ENCODE data around the gene NTF4. TPM values are rescaled to one million over a fixed set of nuclear protein-coding genes. Genes with fewer than 3 reads are reported as not detected.
"Not testable (repeated sequence)": the region's sequence is repeated elsewhere in the genome, so short reads cannot be mapped to it uniquely, and the experiment has no call there.

Gene NTF4
- total RNA-seq, 1 donor from 2014 or later = 3.8 TPM

- peaks cover 1% of the 10 kb centered on the region for H3K79me2 ChIP-seq (ENCODE audit: low read depth)
- H3F3A ChIP-seq (ENCODE audit: low read depth) = peaks cover 5% of the 10 kb centered on the region
- H3K9ac ChIP-seq = no peak overlapping the region
- no peak for TF ChIP-seq EZH2phosphoT487 (IDR thresholded peaks at IDR 0.05)
- TF ChIP-seq, protein P1, sequence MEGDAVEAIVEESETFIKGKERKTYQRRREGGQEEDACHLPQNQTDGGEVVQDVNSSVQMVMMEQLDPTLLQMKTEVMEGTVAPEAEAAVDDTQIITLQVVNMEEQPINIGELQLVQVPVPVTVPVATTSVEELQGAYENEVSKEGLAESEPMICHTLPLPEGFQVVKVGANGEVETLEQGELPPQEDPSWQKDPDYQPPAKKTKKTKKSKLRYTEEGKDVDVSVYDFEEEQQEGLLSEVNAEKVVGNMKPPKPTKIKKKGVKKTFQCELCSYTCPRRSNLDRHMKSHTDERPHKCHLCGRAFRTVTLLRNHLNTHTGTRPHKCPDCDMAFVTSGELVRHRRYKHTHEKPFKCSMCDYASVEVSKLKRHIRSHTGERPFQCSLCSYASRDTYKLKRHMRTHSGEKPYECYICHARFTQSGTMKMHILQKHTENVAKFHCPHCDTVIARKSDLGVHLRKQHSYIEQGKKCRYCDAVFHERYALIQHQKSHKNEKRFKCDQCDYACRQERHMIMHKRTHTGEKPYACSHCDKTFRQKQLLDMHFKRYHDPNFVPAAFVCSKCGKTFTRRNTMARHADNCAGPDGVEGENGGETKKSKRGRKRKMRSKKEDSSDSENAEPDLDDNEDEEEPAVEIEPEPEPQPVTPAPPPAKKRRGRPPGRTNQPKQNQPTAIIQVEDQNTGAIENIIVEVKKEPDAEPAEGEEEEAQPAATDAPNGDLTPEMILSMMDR (IDR thresholded peaks at IDR 0.05) = no peak
- TF ChIP-seq EZH2 (IDR thresholded peaks at IDR 0.05) = no peak
- DNase-seq (ENCODE audit: low spot score) = no peak
- H3K4me1 ChIP-seq = no peaks in the 10 kb centered on the region
- H3K27ac Mint-ChIP-seq = no peak overlapping the region
- H4K20me1 ChIP-seq (ENCODE audit: low read depth) = peaks cover under 1% of the 10 kb centered on the region
- H3K27ac ChIP-seq = no peak overlapping the region
- H3K27me3 ChIP-seq = peaks cover 20% of the 10 kb centered on the region
- peaks cover 4% of the 10 kb centered on the region for H3K4me1 Mint-ChIP-seq
- H3K27me3 Mint-ChIP-seq (ENCODE audit: insufficient read depth, low read depth) = peaks cover 11% of the 10 kb centered on the region
- H2AFZ ChIP-seq (replicated peaks) = no peak overlapping the region
- no peaks in the 10 kb centered on the region for H3K9me3 ChIP-seq (ENCODE audit: low read depth)
- no peaks in the 10 kb centered on the region for H3K9me3 Mint-ChIP-seq
- peak overlapping the region; percentile 5 for H3K4me3 Mint-ChIP-seq
- no peak overlapping the region for H3K4me3 ChIP-seq
- H3K4me2 ChIP-seq = no peak overlapping the region
- H3K36me3 ChIP-seq = no peaks in the 10 kb centered on the region
- H3K36me3 Mint-ChIP-seq = no peaks in the 10 kb centered on the region
Observed at GRCh38 chr19:49080392-49080791, 15.8 kb upstream of the NTF4 start.

DNA sequence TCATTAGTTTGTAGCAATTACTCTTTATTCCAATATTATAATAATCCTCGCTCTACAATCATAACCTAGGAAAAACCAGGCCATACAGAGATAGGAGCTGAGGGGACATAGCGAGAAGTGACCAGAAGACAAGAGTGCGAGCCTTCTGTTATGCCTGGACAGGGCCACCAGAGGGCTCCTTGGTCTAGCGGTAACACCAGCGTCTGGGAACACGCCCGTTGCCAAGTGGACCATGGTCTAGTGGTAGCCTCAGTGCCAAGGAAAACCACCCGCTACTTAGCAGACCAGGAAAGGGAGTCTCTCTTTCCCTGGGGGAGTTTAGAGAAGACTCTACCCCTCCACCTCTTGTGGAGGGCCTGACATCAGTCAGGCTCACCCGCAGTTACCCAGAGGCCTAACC lies 10.3 kb upstream of the NTF4 start:
- peaks cover 55% of the 10 kb centered on the region for H3K27me3 ChIP-seq
- DNase-seq (ENCODE audit: low spot score) = peak; percentile 65
- H3K4me3 Mint-ChIP-seq = not testable (repeated sequence)

GRCh38 chr19:49073514-49074378 lies 9.1 kb upstream of the NTF4 start:
- Histone ChIP-seq H3K36me3 (no peaks in the 10 kb centered on the region), H3K4me2 (no peak overlapping the region), H3K79me2 (ENCODE audit: low read depth) (no peaks in the 10 kb centered on the region), H3K9ac (no peak overlapping the region), H3K27me3 (peaks cover 64% of the 10 kb centered on the region), H3K27ac (no peak overlapping the region), H3F3A (ENCODE audit: low read depth) (peaks cover 16% of the 10 kb centered on the region), H3K4me1 (no peaks in the 10 kb centered on the region), H3K9me3 (ENCODE audit: low read depth) (no peaks in the 10 kb centered on the region), H2AFZ (replicated peaks) (no peak overlapping the region), H3K4me3 (no peak overlapping the region), H4K20me1 (ENCODE audit: low read depth) (peaks cover 14% of the 10 kb centered on the region)
- TF ChIP-seq, protein P1 (IDR thresholded peaks at IDR 0.05) = peak; percentile 42
- TF ChIP-seq EZH2phosphoT487 (IDR thresholded peaks at IDR 0.05) (peak; percentile 21), EZH2 (IDR thresholded peaks at IDR 0.05) (no peak)
- peak; percentile 60 for DNase-seq (ENCODE audit: low spot score)
- Mint-ChIP-seq H3K27ac (no peak overlapping the region), H3K4me1 (peaks cover 2% of the 10 kb centered on the region), H3K27me3 (ENCODE audit: insufficient read depth, low read depth) (peaks cover 63% of the 10 kb centered on the region), H3K9me3 (peaks cover 17% of the 10 kb centered on the region), H3K36me3 (peaks cover 9% of the 10 kb centered on the region), H3K4me3 (peak overlapping the region; percentile 14)

More for the DNA sequence above, 10.3 kb upstream of the NTF4 start:
- not testable (repeated sequence) for H3K9me3 ChIP-seq (ENCODE audit: low read depth); H3K9me3 Mint-ChIP-seq; H3K4me2 ChIP-seq; H3K9ac ChIP-seq; H3K4me3 ChIP-seq; H3K36me3 Mint-ChIP-seq; H3K27ac ChIP-seq; H3K36me3 ChIP-seq; H3K27ac Mint-ChIP-seq; H3K79me2 ChIP-seq (ENCODE audit: low read depth); H3K4me1 ChIP-seq; H3K4me1 Mint-ChIP-seq; H2AFZ ChIP-seq (replicated peaks)
- Histone ChIP-seq H3F3A (ENCODE audit: low read depth) (peaks cover 16% of the 10 kb centered on the region), H4K20me1 (ENCODE audit: low read depth) (peaks cover 14% of the 10 kb centered on the region)
- TF ChIP-seq, protein P1 (IDR thresholded peaks at IDR 0.05) = peak; percentile 64
- H3K27me3 Mint-ChIP-seq (ENCODE audit: insufficient read depth, low read depth) = peaks cover 54% of the 10 kb centered on the region

Measured in neural progenitor cell (in vitro differentiated cells).